Ascending aorta (tissue), 2 donors: Measurements from ENCODE around the gene MYZAP. TPM values are rescaled to one million over a fixed set of nuclear protein-coding genes. Genes with fewer than 3 reads are reported as not detected.

ENCODE experiments used
- DNase-seq, 2 donors: peaks; one replicate each; pipeline ENCODE4 v3.0.0-alpha.2; 2019; ENCODE audit warnings: low spot score in 2 of 2
- H3K27ac ChIP-seq, 2 donors: fragments of 200-600 bp; sonication (generic); one replicate each; pipeline ENCODE4 v1.5.1; 2016 to 2017; ENCODE audit warnings: mild to moderate bottlenecking in 1 of 2
- H3K27me3 ChIP-seq: fragments of 200-600 bp; sonication (generic); one replicate; pipeline ENCODE4 v1.5.1; 2017
- H3K36me3 ChIP-seq, 2 donors: fragments of 200-600 bp; sonication (generic); one replicate each; pipeline ENCODE4 v1.5.1; 2016
- H3K4me1 ChIP-seq, 2 donors: fragments of 200-600 bp; sonication (generic); one replicate each; pipeline ENCODE4 v1.5.1; 2016 to 2017; ENCODE audit warnings: mild to moderate bottlenecking in 1 of 2
- H3K4me3 ChIP-seq, 2 donors: fragments of 200-600 bp; sonication (generic); one replicate each; pipeline ENCODE4 v1.5.1; 2016 to 2017; ENCODE audit warnings: mild to moderate bottlenecking in 1 of 2
- H3K9me3 ChIP-seq, 2 donors: fragments of 200-600 bp; sonication (generic); one replicate each; pipeline ENCODE4 v1.5.1; 2016
- CTCF ChIP-seq, 3 experiments: fragments of 200-600 bp in 2 of 3; fragments of 450-650 bp in 1 of 3; sonication (generic) in 2 of 3; IDR thresholded peaks; one replicate each; pipeline ENCODE4 v1.5.1; 2016 to 2019; ENCODE audit warnings: antibody characterized with exemption in 3 of 3, mild to moderate bottlenecking in 1 of 3, moderate library complexity in 1 of 3
- intact Hi-C: fragments of 100-400 bp; cut with DNase I; formaldehyde crosslinking; loops from one replicate; pipeline ENCODE4 v1.15.1; 2023
- total RNA-seq: library from RNA; depleted of rRNA; stranded (reverse); fragments of >200 nt; gene quantifications from one replicate; pipeline ENCODE4 v1.1.0, GENCODE V29; 2016

MYZAP gene
- total RNA-seq, 1 donor from 2014 or later, result 7.6 TPM

GRCh38 chr15:57562196-57562769, 29.4 kb upstream of the MYZAP start:
- intact Hi-C loops, result loop anchor here (5.0 kb wide), 1 partner anchor 620 kb away; no protein-coding TSS in a partner anchor
- no peak overlapping the region for H3K4me3 ChIP-seq

GRCh38 chr15:57563416-57563815, 28.3 kb upstream of the MYZAP start:
- no peaks in the 10 kb centered on the region for H3K36me3 ChIP-seq
- H3K4me3 ChIP-seq, result no peak overlapping the region
- DNase-seq, result no peak
- no peak overlapping the region for H3K27ac ChIP-seq
- no peaks in the 10 kb centered on the region for H3K9me3 ChIP-seq
- intact Hi-C loops, result loop anchor here (5.0 kb wide), 1 partner anchor 619 kb away; no protein-coding TSS in a partner anchor
- peaks cover 0 to 3% of the 10 kb centered on the region in 2 donors for H3K4me1 ChIP-seq
- H3K27me3 ChIP-seq, result no peaks in the 10 kb centered on the region
- no peak for TF ChIP-seq CTCF (IDR thresholded peaks at IDR 0.05)

More at GRCh38 chr15:57562196-57562769, 29.4 kb upstream of the MYZAP start:
- TF ChIP-seq CTCF (IDR thresholded peaks at IDR 0.05), result no peak
- Histone ChIP-seq H3K36me3 (no peaks in the 10 kb centered on the region), H3K4me1 (peaks cover 0 to 3% of the 10 kb centered on the region in 2 donors), H3K27ac (no peak overlapping the region), H3K27me3 (no peaks in the 10 kb centered on the region), H3K9me3 (no peaks in the 10 kb centered on the region)
- no peak for DNase-seq

- intact Hi-C loops, result no loop called here
- TF ChIP-seq CTCF (IDR thresholded peaks at IDR 0.05), result no peak
- H3K27ac ChIP-seq, result no peak overlapping the region
These were observed 26.4 kb upstream of the MYZAP start for GRCh38 chr15:57565311-57565710.

GRCh38 chr15:57566834-57567233, 24.9 kb upstream of the MYZAP start:
- H3K27me3 ChIP-seq, result no peaks in the 10 kb centered on the region
- H3K4me3 ChIP-seq, result no peak overlapping the region
- no peak overlapping the region for H3K27ac ChIP-seq
- H3K4me1 ChIP-seq, result no peaks in the 10 kb centered on the region
- no peaks in the 10 kb centered on the region for H3K36me3 ChIP-seq
- intact Hi-C loops, result no loop called here
- TF ChIP-seq CTCF (IDR thresholded peaks at IDR 0.05), result no peak
- DNase-seq, result no peak
- H3K9me3 ChIP-seq, result no peaks in the 10 kb centered on the region

More at GRCh38 chr15:57565311-57565710, 26.4 kb upstream of the MYZAP start:
- no peak overlapping the region for H3K4me3 ChIP-seq
- DNase-seq, result no peak
- no peaks in the 10 kb centered on the region for H3K27me3 ChIP-seq
- H3K36me3 ChIP-seq, result no peaks in the 10 kb centered on the region
- H3K9me3 ChIP-seq, result no peaks in the 10 kb centered on the region
- H3K4me1 ChIP-seq, result peaks cover 0 to 3% of the 10 kb centered on the region in 2 donors

GRCh38 chr15:57567891-57568290, 23.8 kb upstream of the MYZAP start:
- TF ChIP-seq CTCF (IDR thresholded peaks at IDR 0.05), result no peak
- Histone ChIP-seq H3K4me1 (no peaks in the 10 kb centered on the region), H3K36me3 (no peaks in the 10 kb centered on the region), H3K27ac (no peak overlapping the region), H3K27me3 (no peaks in the 10 kb centered on the region), H3K4me3 (no peak overlapping the region), H3K9me3 (no peaks in the 10 kb centered on the region)
- no peak for DNase-seq
- intact Hi-C loops, result no loop called here
